Fibroblast of lung (primary cell): ENCODE results near the gene HIPK2.

Source experiments
- EZH2 ChIP-seq: IDR thresholded peaks from 2 replicates; pipeline ENCODE4 v1.5.1; 2012; ENCODE audit warnings: low read length, control low read depth, mild to moderate bottlenecking; ENCODE audit errors: missing control alignments
- TF ChIP-seq, protein P1 (sequence below), 2 donors: IDR thresholded peaks in 1 of 2; conservative IDR thresholded peaks in 1 of 2; 1 replicate in 1 of 2; 2 replicates in 1 of 2; pipeline ENCODE4 v1.5.1; 2011 to 2012; ENCODE audit warnings: low read length in 2 of 2, control low read depth in 1 of 2, inconsistent platforms in 1 of 2, low read depth in 1 of 2, mild to moderate bottlenecking in 1 of 2

DNA sequence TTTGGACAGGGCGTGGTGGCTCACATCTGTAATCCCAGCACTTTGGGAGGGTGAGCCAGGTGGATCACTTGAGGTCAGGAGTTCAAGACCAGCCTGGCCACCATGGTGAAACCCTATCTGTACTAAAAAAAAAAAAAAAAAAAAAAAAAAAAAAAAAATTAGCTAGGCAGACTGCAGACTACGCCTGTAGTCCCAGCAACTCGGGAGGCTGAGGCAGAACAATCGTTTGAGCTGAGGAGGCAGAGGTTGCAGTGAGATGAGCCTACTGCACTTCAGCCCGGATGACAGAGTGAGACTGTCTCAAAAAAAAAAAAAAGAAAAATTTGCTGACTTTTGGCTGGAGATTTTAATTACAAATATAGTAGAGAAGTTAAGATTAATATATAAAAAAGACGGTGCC is 104.0 kb downstream of the HIPK2 start:
- TF ChIP-seq, protein P1, sequence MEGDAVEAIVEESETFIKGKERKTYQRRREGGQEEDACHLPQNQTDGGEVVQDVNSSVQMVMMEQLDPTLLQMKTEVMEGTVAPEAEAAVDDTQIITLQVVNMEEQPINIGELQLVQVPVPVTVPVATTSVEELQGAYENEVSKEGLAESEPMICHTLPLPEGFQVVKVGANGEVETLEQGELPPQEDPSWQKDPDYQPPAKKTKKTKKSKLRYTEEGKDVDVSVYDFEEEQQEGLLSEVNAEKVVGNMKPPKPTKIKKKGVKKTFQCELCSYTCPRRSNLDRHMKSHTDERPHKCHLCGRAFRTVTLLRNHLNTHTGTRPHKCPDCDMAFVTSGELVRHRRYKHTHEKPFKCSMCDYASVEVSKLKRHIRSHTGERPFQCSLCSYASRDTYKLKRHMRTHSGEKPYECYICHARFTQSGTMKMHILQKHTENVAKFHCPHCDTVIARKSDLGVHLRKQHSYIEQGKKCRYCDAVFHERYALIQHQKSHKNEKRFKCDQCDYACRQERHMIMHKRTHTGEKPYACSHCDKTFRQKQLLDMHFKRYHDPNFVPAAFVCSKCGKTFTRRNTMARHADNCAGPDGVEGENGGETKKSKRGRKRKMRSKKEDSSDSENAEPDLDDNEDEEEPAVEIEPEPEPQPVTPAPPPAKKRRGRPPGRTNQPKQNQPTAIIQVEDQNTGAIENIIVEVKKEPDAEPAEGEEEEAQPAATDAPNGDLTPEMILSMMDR (conservative IDR thresholded peaks at IDR 0.05 in 1 of 2, IDR thresholded peaks at IDR 0.05 in 1 of 2; ENCODE audit: low read depth in 1 of 2, low read length in 2 of 2): no peak
- TF ChIP-seq EZH2: no peak
